Uterus (tissue), 2 donors: ENCODE measurements around the gene IRS2.

ENCODE experiments used
- CTCF ChIP-seq, 4 experiments: fragments of 200-600 bp in 2 of 4; fragments of 450-650 bp in 2 of 4; sonication (generic) in 2 of 4; IDR thresholded peaks; one replicate each; pipeline ENCODE4 v1.5.1; 2016 to 2019; ENCODE audit warnings: antibody characterized with exemption in 4 of 4, mild to moderate bottlenecking in 2 of 4, moderate library complexity in 1 of 4
- POLR2A ChIP-seq, 2 donors: fragments of 450-650 bp; IDR thresholded peaks; one replicate each; pipeline ENCODE4 v1.6.1; 2016; ENCODE audit warnings: antibody characterized with exemption in 2 of 2, mild to moderate bottlenecking in 1 of 2, moderate library complexity in 1 of 2

GRCh38 chr13:109785892-109786450 lies 412 bp downstream of the IRS2 start:
- no peak for TF ChIP-seq CTCF (IDR thresholded peaks at IDR 0.05)
- TF ChIP-seq POLR2A (IDR thresholded peaks at IDR 0.05) = no peak
